ENCODE data around the gene PIK3CA.

The PIK3CA gene

GRCh38 chr3:179156170-179156569, 8.0 kb downstream of the PIK3CA start:
- in situ Hi-C loops (cut with HindIII; ENCODE audit: low sequenced_read_pairs), result no loop called here

GRCh38 chr3:179156775-179157174, 8.6 kb downstream of the PIK3CA start:
- in situ Hi-C loops (cut with HindIII; ENCODE audit: low sequenced_read_pairs), result no loop called here

- in situ Hi-C loops (cut with HindIII; ENCODE audit: low sequenced_read_pairs), result no loop called here
Observed at GRCh38 chr3:179158336-179159039, 10.3 kb downstream of the PIK3CA start.

GRCh38 chr3:179163503-179163902, 15.3 kb downstream of the PIK3CA start:
- in situ Hi-C loops (cut with HindIII; ENCODE audit: low sequenced_read_pairs), result no loop called here

- in situ Hi-C loops (cut with HindIII; ENCODE audit: low sequenced_read_pairs), result no loop called here
Observed at GRCh38 chr3:179164857-179165256, 16.7 kb downstream of the PIK3CA start.

GRCh38 chr3:179166561-179167201, 18.5 kb downstream of the PIK3CA start:
- in situ Hi-C loops (cut with HindIII; ENCODE audit: low sequenced_read_pairs), result no loop called here

- in situ Hi-C loops (cut with HindIII; ENCODE audit: low sequenced_read_pairs), result no loop called here
Observed at GRCh38 chr3:179168918-179169317, 20.8 kb downstream of the PIK3CA start.

GRCh38 chr3:179172546-179172945, 24.4 kb downstream of the PIK3CA start:
- in situ Hi-C loops (cut with HindIII; ENCODE audit: low sequenced_read_pairs), result no loop called here

- in situ Hi-C loops (cut with HindIII; ENCODE audit: low sequenced_read_pairs), result no loop called here
Observed at GRCh38 chr3:179174316-179174715, 26.2 kb downstream of the PIK3CA start.

GRCh38 chr3:179174898-179175297, 26.7 kb downstream of the PIK3CA start:
- in situ Hi-C loops (cut with HindIII; ENCODE audit: low sequenced_read_pairs), result no loop called here

- in situ Hi-C loops (cut with HindIII; ENCODE audit: low sequenced_read_pairs), result no loop called here
Observed at GRCh38 chr3:179175358-179175757, 27.2 kb downstream of the PIK3CA start.

- in situ Hi-C loops (cut with HindIII; ENCODE audit: low sequenced_read_pairs), result no loop called here
Observed at GRCh38 chr3:179177611-179178010, 29.5 kb downstream of the PIK3CA start.

GRCh38 chr3:179179256-179179655, 31.1 kb downstream of the PIK3CA start:
- in situ Hi-C loops (cut with HindIII; ENCODE audit: low sequenced_read_pairs), result no loop called here

- in situ Hi-C loops (cut with HindIII; ENCODE audit: low sequenced_read_pairs), result loop anchor here (5.0 kb wide), 2 partner anchors 72 to 137 kb away; partner anchors contain the start of gene KCNMB3
Observed at GRCh38 chr3:179179979-179180759, 32.0 kb downstream of the PIK3CA start.

GRCh38 chr3:179181021-179181472, 32.9 kb downstream of the PIK3CA start:
- in situ Hi-C loops (cut with HindIII; ENCODE audit: low sequenced_read_pairs), result loop anchor here (5.0 kb wide), 2 partner anchors 71 to 136 kb away; partner anchors contain the start of gene KCNMB3

- in situ Hi-C loops (cut with HindIII; ENCODE audit: low sequenced_read_pairs), result loop anchor here (5.0 kb wide), 2 partner anchors 70 to 135 kb away; partner anchors contain the start of gene KCNMB3
Observed at GRCh38 chr3:179181993-179182551, 33.9 kb downstream of the PIK3CA start.

- in situ Hi-C loops (cut with HindIII; ENCODE audit: low sequenced_read_pairs), result loop anchor here (5.0 kb wide), 2 partner anchors 69 to 134 kb away; partner anchors contain the start of gene KCNMB3
Observed at GRCh38 chr3:179182902-179183301, 34.7 kb downstream of the PIK3CA start.

- in situ Hi-C loops (cut with HindIII; ENCODE audit: low sequenced_read_pairs), result loop anchor here (5.0 kb wide), 2 partner anchors 67 to 132 kb away; partner anchors contain the start of gene KCNMB3
Observed at GRCh38 chr3:179184826-179185225, 36.7 kb downstream of the PIK3CA start.

- in situ Hi-C loops (cut with HindIII; ENCODE audit: low sequenced_read_pairs), result no loop called here
Observed at GRCh38 chr3:179186426-179186825, 38.3 kb downstream of the PIK3CA start.

GRCh38 chr3:179189759-179190158, 41.6 kb downstream of the PIK3CA start:
- in situ Hi-C loops (cut with HindIII; ENCODE audit: low sequenced_read_pairs), result no loop called here

GRCh38 chr3:179190581-179190980, 42.4 kb downstream of the PIK3CA start:
- in situ Hi-C loops (cut with HindIII; ENCODE audit: low sequenced_read_pairs), result no loop called here
